MM.1S (cell line): ENCODE results near the gene PRKG1.

Experiments used
- DNase-seq: peaks from one replicate; pipeline ENCODE4 v3.0.0-alpha.2; 2015
- H2AFZ ChIP-seq: fragments of 300-600 bp; sonication (generic); 2 replicates; pipeline ENCODE4 v1.6.0; 2016; ENCODE audit warnings: antibody characterized with exemption, low read length
- H3F3A ChIP-seq: fragments of 300-600 bp; sonication (generic); 2 replicates; pipeline ENCODE4 v1.6.1; 2016; ENCODE audit warnings: mild to moderate bottlenecking, antibody characterized with exemption, low read length, moderate library complexity, mixed read lengths; ENCODE audit not compliant: insufficient read depth
- H3K27ac ChIP-seq: fragments of 300-600 bp; sonication (generic); 2 replicates; pipeline ENCODE4 v1.5.1; 2016; ENCODE audit warnings: mild to moderate bottlenecking, low read length
- H3K27me3 ChIP-seq: fragments of 300-600 bp; sonication (generic); replicated peaks from 2 replicates; pipeline ENCODE4 v1.6.0; 2016; ENCODE audit warnings: low read length; ENCODE audit not compliant: insufficient read depth
- H3K36me3 ChIP-seq: fragments of 300-600 bp; sonication (generic); replicated peaks from 2 replicates; pipeline ENCODE4 v1.6.1; 2016; ENCODE audit warnings: mild to moderate bottlenecking, low read length, mixed read lengths; ENCODE audit not compliant: insufficient read depth
- H3K4me1 ChIP-seq: fragments of 300-600 bp; sonication (generic); 2 replicates; pipeline ENCODE4 v1.6.1; 2016; ENCODE audit warnings: low read length, mixed read lengths
- H3K4me2 ChIP-seq: fragments of 300-600 bp; sonication (generic); 2 replicates; pipeline ENCODE4 v1.6.0; 2016; ENCODE audit warnings: low read depth, low read length
- H3K4me3 ChIP-seq: fragments of 300-600 bp; sonication (generic); 2 replicates; pipeline ENCODE4 v1.5.1; 2016; ENCODE audit warnings: low read length, mixed read lengths
- H3K79me2 ChIP-seq: fragments of 300-600 bp; sonication (generic); 2 replicates; pipeline ENCODE4 v1.6.1; 2016; ENCODE audit warnings: mixed run types, low read length, mixed read lengths
- H3K9ac ChIP-seq: fragments of 300-600 bp; sonication (generic); 2 replicates; pipeline ENCODE4 v1.6.1; 2016; ENCODE audit warnings: low read length, mixed read lengths
- H3K9me2 ChIP-seq: fragments of 300-600 bp; sonication (generic); replicated peaks from 2 replicates; pipeline ENCODE4 v1.6.1; 2016; ENCODE audit warnings: mild to moderate bottlenecking, low read length, mixed read lengths; ENCODE audit not compliant: insufficient read depth
- H3K9me3 ChIP-seq: fragments of 300-600 bp; sonication (generic); replicated peaks from 2 replicates; pipeline ENCODE4 v1.6.1; 2016; ENCODE audit warnings: mild to moderate bottlenecking, low read length, mixed read lengths; ENCODE audit not compliant: insufficient read depth
- H4K20me1 ChIP-seq: fragments of 300-600 bp; sonication (generic); 2 replicates; pipeline ENCODE4 v1.6.1; 2016; ENCODE audit warnings: mild to moderate bottlenecking, low read length, moderate library complexity, mixed read lengths; ENCODE audit not compliant: insufficient read depth
- EZH2 ChIP-seq: fragments of 300-600 bp; sonication (generic); optimal IDR thresholded peaks from 2 replicates; pipeline ENCODE3; 2017; ENCODE audit warnings: low read depth, mild to moderate bottlenecking, antibody characterized with exemption, low read length, mixed read lengths
- EZH2phosphoT487 ChIP-seq: fragments of 300-600 bp; sonication (generic); IDR thresholded peaks from 2 replicates; pipeline ENCODE4 v1.6.1; 2018; ENCODE audit warnings: antibody characterized with exemption, low read length
- TF ChIP-seq, protein P1 (sequence below): fragments of 300-600 bp; sonication (generic); IDR thresholded peaks from 2 replicates; pipeline ENCODE4 v1.5.1; 2016; ENCODE audit warnings: antibody characterized with exemption, low read length, mixed read lengths

Gene PRKG1

DNA sequence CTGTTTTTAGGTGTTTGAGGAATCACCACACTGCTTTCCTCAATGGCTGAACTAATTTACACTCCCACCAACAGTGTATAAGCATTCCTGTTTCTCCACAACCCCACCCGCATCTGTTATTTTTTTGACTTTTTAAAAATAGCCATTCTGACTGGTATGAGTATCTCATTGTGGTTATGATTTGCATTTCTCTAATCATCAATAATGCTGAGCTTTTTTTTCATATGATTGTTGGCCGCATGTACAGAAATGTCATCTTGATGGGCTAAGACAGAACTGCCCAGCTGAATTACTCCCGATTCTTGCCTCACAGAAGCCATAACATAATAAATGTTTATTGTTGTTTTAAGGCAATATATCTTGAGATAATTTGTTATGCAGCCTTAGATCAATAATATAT, 1146.7 kb downstream of the PRKG1 start:
- Histone ChIP-seq H2AFZ (no peak overlapping the region), H3K4me2 (peak overlapping the region; percentile 10; the same call in 1 of the 2 replicates), H3K36me3 (no peaks in the 10 kb centered on the region), H3K9me3 (no peaks in the 10 kb centered on the region), H4K20me1 (no peaks in the 10 kb centered on the region; the same call in 1 of the 2 replicates), H3K27ac (no peak overlapping the region), H3K9ac (no peak overlapping the region), H3K79me2 (no peaks in the 10 kb centered on the region), H3F3A (0 out of 2 replicates have a peak, but pooled peaks cover 8% of the 10 kb centered on the region), H3K27me3 (no peaks in the 10 kb centered on the region), H3K4me1 (peaks cover 21% of the 10 kb centered on the region), H3K9me2 (no peaks in the 10 kb centered on the region), H3K4me3 (no peak overlapping the region)
- no peak for DNase-seq
- TF ChIP-seq EZH2phosphoT487, result no peak
- TF ChIP-seq, protein P1, sequence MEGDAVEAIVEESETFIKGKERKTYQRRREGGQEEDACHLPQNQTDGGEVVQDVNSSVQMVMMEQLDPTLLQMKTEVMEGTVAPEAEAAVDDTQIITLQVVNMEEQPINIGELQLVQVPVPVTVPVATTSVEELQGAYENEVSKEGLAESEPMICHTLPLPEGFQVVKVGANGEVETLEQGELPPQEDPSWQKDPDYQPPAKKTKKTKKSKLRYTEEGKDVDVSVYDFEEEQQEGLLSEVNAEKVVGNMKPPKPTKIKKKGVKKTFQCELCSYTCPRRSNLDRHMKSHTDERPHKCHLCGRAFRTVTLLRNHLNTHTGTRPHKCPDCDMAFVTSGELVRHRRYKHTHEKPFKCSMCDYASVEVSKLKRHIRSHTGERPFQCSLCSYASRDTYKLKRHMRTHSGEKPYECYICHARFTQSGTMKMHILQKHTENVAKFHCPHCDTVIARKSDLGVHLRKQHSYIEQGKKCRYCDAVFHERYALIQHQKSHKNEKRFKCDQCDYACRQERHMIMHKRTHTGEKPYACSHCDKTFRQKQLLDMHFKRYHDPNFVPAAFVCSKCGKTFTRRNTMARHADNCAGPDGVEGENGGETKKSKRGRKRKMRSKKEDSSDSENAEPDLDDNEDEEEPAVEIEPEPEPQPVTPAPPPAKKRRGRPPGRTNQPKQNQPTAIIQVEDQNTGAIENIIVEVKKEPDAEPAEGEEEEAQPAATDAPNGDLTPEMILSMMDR, result no peak
- TF ChIP-seq EZH2, result no peak

DNA sequence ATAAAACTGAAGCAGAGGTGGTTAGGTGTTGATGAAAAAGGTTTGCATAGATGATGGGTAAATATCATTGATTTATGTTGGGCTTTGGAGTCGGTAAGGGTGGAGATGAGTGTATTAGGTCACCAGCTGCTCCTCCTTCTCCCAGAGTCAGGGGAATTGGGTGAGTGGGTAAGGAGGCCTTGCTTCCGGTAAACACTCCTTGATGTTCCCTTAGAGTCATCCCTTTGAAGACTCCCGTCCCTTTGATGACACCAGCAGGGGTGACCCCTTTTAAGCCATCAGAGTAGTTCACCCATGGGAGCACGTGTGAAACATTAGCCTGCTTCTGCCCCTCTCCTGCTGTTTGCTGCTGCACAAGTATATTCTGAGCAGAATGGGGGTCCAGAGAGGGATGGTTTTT, 1147.6 kb downstream of the PRKG1 start:
- Histone ChIP-seq H3K9me2 (no peaks in the 10 kb centered on the region), H3K4me2 (no peak overlapping the region), H4K20me1 (no peaks in the 10 kb centered on the region; the same call in 1 of the 2 replicates), H3K27me3 (no peaks in the 10 kb centered on the region), H3F3A (0 out of 2 replicates have a peak, but pooled peaks cover 6% of the 10 kb centered on the region), H3K4me1 (peaks cover 11% of the 10 kb centered on the region), H3K27ac (no peak overlapping the region), H3K9ac (no peak overlapping the region), H3K36me3 (no peaks in the 10 kb centered on the region), H3K4me3 (no peak overlapping the region), H3K9me3 (no peaks in the 10 kb centered on the region), H2AFZ (no peak overlapping the region), H3K79me2 (no peaks in the 10 kb centered on the region)
- TF ChIP-seq EZH2 (no peak), EZH2phosphoT487 (no peak)
- TF ChIP-seq, protein P1, result no peak
- no peak for DNase-seq

DNA sequence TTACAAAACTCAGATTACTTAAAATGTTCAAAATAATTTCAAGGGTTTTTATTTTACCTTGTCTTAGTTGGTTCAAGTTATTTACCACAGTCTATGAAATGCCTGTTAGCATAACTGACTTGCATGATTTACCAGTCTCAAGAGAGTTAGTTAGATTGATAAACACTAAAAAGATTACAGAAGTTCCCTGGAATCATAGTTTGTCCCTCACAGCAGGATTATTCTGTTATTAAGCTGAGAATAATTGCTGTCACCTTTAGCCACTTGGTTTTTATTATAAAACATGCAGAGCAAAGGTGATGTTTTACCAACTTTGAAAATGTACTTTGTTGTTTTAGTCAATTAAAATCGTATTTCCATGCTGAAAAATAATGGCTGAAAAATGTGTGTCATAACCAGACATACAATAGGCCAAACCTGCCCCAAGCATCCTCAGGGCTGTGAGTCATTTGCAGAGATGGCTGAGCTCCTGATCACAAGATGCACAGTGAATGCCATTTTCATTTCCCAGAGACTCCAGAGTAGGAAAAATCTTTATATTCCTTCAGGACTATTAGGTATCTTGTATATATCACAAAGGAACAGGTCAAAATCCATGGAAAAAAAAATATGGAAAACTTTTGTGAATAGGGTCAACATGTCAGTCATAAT, 1152.0 kb downstream of the PRKG1 start:
- no peaks in the 10 kb centered on the region for H3F3A ChIP-seq
- H3K4me1 ChIP-seq, result no peaks in the 10 kb centered on the region
- no peaks in the 10 kb centered on the region for H3K9me3 ChIP-seq
- H3K9me2 ChIP-seq, result no peaks in the 10 kb centered on the region
- no peak for TF ChIP-seq EZH2phosphoT487
- TF ChIP-seq EZH2, result no peak
- no peak overlapping the region for H2AFZ ChIP-seq
- no peaks in the 10 kb centered on the region for H4K20me1 ChIP-seq
- H3K4me2 ChIP-seq, result no peak overlapping the region
- H3K79me2 ChIP-seq, result no peaks in the 10 kb centered on the region
- H3K4me3 ChIP-seq, result no peak overlapping the region
- no peaks in the 10 kb centered on the region for H3K27me3 ChIP-seq
- H3K36me3 ChIP-seq, result no peaks in the 10 kb centered on the region
- DNase-seq, result no peak
- H3K9ac ChIP-seq, result no peak overlapping the region
- no peak overlapping the region for H3K27ac ChIP-seq

GRCh38 chr10:52228556-52228955, 1154.3 kb downstream of the PRKG1 start:
- Histone ChIP-seq H3F3A (peaks cover 11% of the 10 kb centered on the region), H3K9me3 (no peaks in the 10 kb centered on the region), H3K9me2 (no peaks in the 10 kb centered on the region), H3K36me3 (no peaks in the 10 kb centered on the region), H3K4me3 (no peak overlapping the region), H3K4me2 (no peak overlapping the region), H3K27me3 (no peaks in the 10 kb centered on the region), H4K20me1 (no peaks in the 10 kb centered on the region), H3K4me1 (peaks cover 10% of the 10 kb centered on the region), H3K9ac (no peak overlapping the region), H2AFZ (no peak overlapping the region), H3K79me2 (no peaks in the 10 kb centered on the region), H3K27ac (no peak overlapping the region)
- DNase-seq, result no peak
- TF ChIP-seq, protein P1, result no peak
- TF ChIP-seq EZH2phosphoT487, result no peak
- TF ChIP-seq EZH2, result no peak
